K562 (cell line): ENCODE data around the gene ACSF3. TPM values are rescaled to one million over a fixed set of nuclear protein-coding genes. Genes with fewer than 3 reads are reported as not detected.

Experiments used
- ATAC-seq: fragments of 200-7000 bp; cut with Tn5 transposase; 3 replicates; pipeline ENCODE4 v1.9.1; 2020; ENCODE audit warnings: moderate library complexity
- BruUV-seq: library from RNA; stranded (reverse); fragments of 400-500 nt; replicated peaks from 2 replicates; lab custom pipeline; 2021; lab: Mats Ljungman, UMichigan
- CTCF ChIA-PET: fragments of 300-600 bp; formaldehyde crosslinking; extraction: SDS; loops from one replicate; lab custom pipeline; 2021; ENCODE audit warnings: low intra/inter-chr PET ratio; lab: Yijun Ruan, JAX
- POLR2A ChIA-PET: fragments of 300-600, 350-650 bp; sonication (Branson Sonifier 250); formaldehyde crosslinking; extraction: SDS; loops from one replicate; lab custom pipeline; 2021; ENCODE audit warnings: antibody characterized with exemption, inconsistent platforms; lab: Yijun Ruan, JAX
- DNase-seq, 4 experiments: peaks; one replicate each; pipeline versions ENCODE4 v3.0.0 to v3.0.0-alpha.2; 2011 to 2018; ENCODE audit warnings: low spot score in 3 of 4, mixed read lengths in 3 of 4; ENCODE audit errors: extremely low read depth in 1 of 4
- FAIRE-seq: peaks from 2 replicates; lab custom pipeline; 2011; peaks lifted over from hg19 to GRCh38; lab: Jason Lieb, UNC
- H2AFZ ChIP-seq: 2 replicates; pipeline ENCODE4 v1.6.0; 2011; ENCODE audit warnings: low read depth, low read length, control low read depth, inconsistent platforms
- H3K27ac ChIP-seq: fragments of 200-600 bp; 3 replicates; pipeline ENCODE4 v1.8.0; 2011; ENCODE audit warnings: low read depth, mild to moderate bottlenecking, control low read depth, inconsistent platforms, low read length, moderate library complexity, mixed read lengths; ENCODE audit errors: extremely low read depth
- H3K27me3 ChIP-seq, 2 experiments: fragments of 300-600 bp in 1 of 2; 2 replicates in 1 of 2; 3 replicates in 1 of 2; pipeline versions ENCODE4 v1.6.0 to v1.8.0; 2011; ENCODE audit warnings: inconsistent platforms in 2 of 2, low read length in 2 of 2, mild to moderate bottlenecking in 1 of 2, mixed read lengths in 1 of 2, moderate library complexity in 1 of 2; ENCODE audit not compliant: control insufficient read depth in 2 of 2, insufficient read depth in 2 of 2
- H3K36me3 ChIP-seq: fragments of 300-600 bp; 3 replicates; pipeline ENCODE4 v1.8.0; 2011; ENCODE audit warnings: mild to moderate bottlenecking, low read length, inconsistent platforms; ENCODE audit not compliant: control insufficient read depth, insufficient read depth
- H3K4me1 ChIP-seq, 2 experiments: fragments of 200-600 bp in 1 of 2; replicated peaks in 1 of 2; 2 replicates in 1 of 2; 3 replicates in 1 of 2; pipeline versions ENCODE4 v1.5.1 to v1.8.0; 2011; ENCODE audit warnings: inconsistent platforms in 2 of 2, low read length in 2 of 2, mild to moderate bottlenecking in 1 of 2, mixed read lengths in 1 of 2, moderate library complexity in 1 of 2; ENCODE audit not compliant: control insufficient read depth in 2 of 2, insufficient read depth in 2 of 2
- H3K4me2 ChIP-seq: 2 replicates; pipeline ENCODE4 v1.6.1; 2011; ENCODE audit warnings: low read length, control low read depth, inconsistent platforms, mixed read lengths; ENCODE audit not compliant: insufficient read depth
- H3K4me3 ChIP-seq: fragments of 200-600 bp; sonication (generic), shearing (Covaris generic); 2 replicates; pipeline ENCODE4 v1.5.1; 2016; ENCODE audit warnings: control low read depth, inconsistent platforms
- H3K79me2 ChIP-seq: fragments of 200-600 bp; 3 replicates; pipeline ENCODE4 v1.8.0; 2011; ENCODE audit warnings: low read length, inconsistent platforms; ENCODE audit not compliant: control insufficient read depth, insufficient read depth
- H3K9ac ChIP-seq, 2 experiments: 2 replicates each; pipeline versions ENCODE4 v1.6.0 to v1.6.1; 2011; ENCODE audit warnings: low read depth in 2 of 2, low read length in 2 of 2, control low read depth in 1 of 2, inconsistent platforms in 1 of 2, mild to moderate bottlenecking in 1 of 2, mixed read lengths in 1 of 2; ENCODE audit not compliant: insufficient read depth in 1 of 2
- H3K9me1 ChIP-seq: one replicate; pipeline ENCODE4 v1.6.0; 2011; ENCODE audit warnings: inconsistent platforms, mild to moderate bottlenecking, low read length, moderate library complexity; ENCODE audit not compliant: control insufficient read depth, insufficient read depth
- H3K9me3 ChIP-seq: replicated peaks from 2 replicates; pipeline ENCODE4 v1.5.1; 2011; ENCODE audit warnings: low read depth, low read length, inconsistent platforms; ENCODE audit not compliant: control insufficient read depth, insufficient read depth
- H4K20me1 ChIP-seq: replicated peaks from 2 replicates; pipeline ENCODE4 v1.6.1; 2011; ENCODE audit warnings: low read length, inconsistent platforms, mixed read lengths; ENCODE audit not compliant: control insufficient read depth, insufficient read depth
- CREBBP ChIP-seq: IDR thresholded peaks from one replicate; pipeline ENCODE4 v1.6.1; 2012; ENCODE audit warnings: low read depth, mild to moderate bottlenecking, control low read depth, inconsistent platforms, low read length
- HNRNPUL1 ChIP-seq: fragments of 200-400 bp; formaldehyde crosslinking; IDR thresholded peaks from 2 replicates; pipeline ENCODE4 v1.6.1; 2017; ENCODE audit warnings: low read length
- MAFK ChIP-seq: IDR thresholded peaks from 2 replicates; pipeline ENCODE4 v1.6.1; 2011; ENCODE audit warnings: low read length, improper control_type of control experiment
- NR2C1 ChIP-seq, 2 experiments: fragments of 450-650 bp; IDR thresholded peaks; 2 replicates each; pipeline ENCODE4 v1.6.1; 2017; ENCODE audit warnings: mild to moderate bottlenecking in 2 of 2, antibody characterized with exemption in 1 of 2, inconsistent platforms in 1 of 2, missing compliant biosample characterization in 1 of 2, missing genetic modification characterization in 1 of 2
- RB1 ChIP-seq: fragments of 450-650 bp; IDR thresholded peaks from 2 replicates; pipeline ENCODE4 v1.6.1; 2017; ENCODE audit warnings: low read depth, mild to moderate bottlenecking
- RFX1 ChIP-seq: fragments of 450-650 bp; IDR thresholded peaks from 2 replicates; pipeline ENCODE4 v1.6.1; 2016; ENCODE audit warnings: mild to moderate bottlenecking, moderate library complexity
- SETDB1 ChIP-seq: IDR thresholded peaks from one replicate; pipeline ENCODE4 v1.6.1; 2012; ENCODE audit warnings: low read length, control low read depth, inconsistent platforms
- SMAD3 ChIP-seq: fragments of 450-650 bp; formaldehyde crosslinking; conservative IDR thresholded peaks from 2 replicates; pipeline ENCODE4 v1.4.0; 2020; ENCODE audit warnings: mild to moderate bottlenecking
- SREBF1 ChIP-seq: fragments of 150-350 bp; IDR thresholded peaks from 2 replicates; pipeline ENCODE4 v1.6.1; 2014; ENCODE audit warnings: antibody characterized with exemption, low read depth, low read length, borderline replicate concordance
- ZNF311 ChIP-seq: fragments of 250-450 bp; sonication (Bioruptor Pico); IDR thresholded peaks from 2 replicates; pipeline ENCODE4 v1.4.0; 2020; ENCODE audit warnings: mild to moderate bottlenecking, moderate library complexity
- ZNF436 ChIP-seq: fragments of 250-450, 450-650 bp; sonication (Bioruptor Pico); formaldehyde crosslinking; IDR thresholded peaks from 2 replicates; pipeline ENCODE4 v1.7.0; 2020; ENCODE audit warnings: mild to moderate bottlenecking
- WGBS: fragments of 100-300 bp; shearing (Covaris generic); methylation state at CpG from one replicate; pipeline ENCODE4 v1.1.6; 2016; ENCODE audit warnings: low coverage, mixed read lengths; ENCODE audit not compliant: insufficient coverage; ENCODE audit errors: missing lambda C conversion rate; 5-methylcytosine and 5-hydroxymethylcytosine counted together
- in situ Hi-C: fragments of 300-500 bp; cut with MboI; formaldehyde crosslinking; loops from 4 replicates; pipeline ENCODE4 v1.15.0; 2018; ENCODE audit warnings: inconsistent platforms, mixed read lengths
- intact Hi-C: fragments of 100-400 bp; cut with micrococcal nuclease; formaldehyde crosslinking; loops from 2 replicates; pipeline ENCODE4 v1.14.2; 2022
- polyA plus RNA-seq, 8 experiments: library from polyadenylated mRNA; depleted of rRNA in 4 of 8; stranded (reverse) in 5 of 8; unstranded in 3 of 8; fragments of >200 nt; fragmentation: Nextera tagmentation in 2 of 8; fragmentation: Illumina TruSeq in 1 of 8; extraction: Ambion mirVana in 2 of 8; extraction: Trizol in 1 of 8; gene quantifications; 2 replicates each; pipeline versions ENCODE4 v1.2.1 to v1.2.3, GENCODE V29; 2011 to 2014; ENCODE audit warnings: inconsistent platforms in 1 of 8, missing spikeins in 1 of 8
- total RNA-seq, 7 experiments: library from RNA; depleted of rRNA in 6 of 7; stranded (reverse); fragments of >200 nt in 6 of 7; fragmentation: Illumina TruSeq in 2 of 7; extraction: Trizol in 2 of 7; gene quantifications; 2 replicates each; pipeline versions ENCODE4 v1.2.1 to v1.2.3, GENCODE V29; 2011 to 2021; ENCODE audit warnings: low replicate concordance in 1 of 7
- TF ChIP-seq, protein P1 (sequence below): fragments of 450-650 bp; formaldehyde crosslinking; IDR thresholded peaks from 2 replicates; pipeline ENCODE4 v1.4.0; 2020; ENCODE audit warnings: mild to moderate bottlenecking
- TF ChIP-seq, protein P2 (sequence below): sonication (generic); formaldehyde crosslinking; IDR thresholded peaks from 2 replicates; pipeline ENCODE4 v1.8.0; 2023; ENCODE audit warnings: mild to moderate bottlenecking, missing genetic modification reagents

ACSF3 gene
- total and polyA plus RNA-seq, 9 of the 15 experiments (the other 6 are each of a cell fraction or from before 2014, with no cell fraction given): 0.77 to 32.8 (median 14.7) TPM

DNA sequence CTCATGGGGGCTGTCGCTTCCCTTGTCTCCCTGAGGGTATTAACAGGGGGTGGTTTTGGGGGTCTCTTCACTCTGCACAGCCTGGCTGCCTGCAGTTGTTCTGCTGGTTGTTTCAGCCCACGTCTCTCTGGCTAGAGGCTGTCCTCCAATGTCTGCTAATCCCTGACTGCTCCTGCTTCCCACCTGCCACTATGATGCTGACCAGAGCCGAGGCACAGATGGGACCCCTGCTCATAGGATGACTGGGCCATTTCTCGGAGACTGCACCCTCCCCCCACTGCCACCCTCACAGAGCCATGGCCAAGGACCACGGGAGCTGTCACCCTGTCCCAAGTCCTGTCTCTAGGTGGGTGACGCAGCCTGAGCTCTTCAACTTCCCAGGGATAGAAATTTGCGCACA lies 1.6 kb upstream of the ACSF3 start:
- Histone ChIP-seq H3K36me3 (peaks cover 14% of the 10 kb centered on the region; the same call in 2 of the 3 replicates), H4K20me1 (no peaks in the 10 kb centered on the region), H3K4me2 (no peak overlapping the region), H3K79me2 (peaks cover 32% of the 10 kb centered on the region), H3K9me3 (no peaks in the 10 kb centered on the region), H3K4me3 (no peak overlapping the region)
- FAIRE-seq: no peak
- intact Hi-C loops: loop anchor here (5.0 kb wide), 1 partner anchor 100 kb away; no protein-coding TSS in a partner anchor
- TF ChIP-seq SMAD3 (CRISPR knock-in tag): no peak
- TF ChIP-seq, protein P1, sequence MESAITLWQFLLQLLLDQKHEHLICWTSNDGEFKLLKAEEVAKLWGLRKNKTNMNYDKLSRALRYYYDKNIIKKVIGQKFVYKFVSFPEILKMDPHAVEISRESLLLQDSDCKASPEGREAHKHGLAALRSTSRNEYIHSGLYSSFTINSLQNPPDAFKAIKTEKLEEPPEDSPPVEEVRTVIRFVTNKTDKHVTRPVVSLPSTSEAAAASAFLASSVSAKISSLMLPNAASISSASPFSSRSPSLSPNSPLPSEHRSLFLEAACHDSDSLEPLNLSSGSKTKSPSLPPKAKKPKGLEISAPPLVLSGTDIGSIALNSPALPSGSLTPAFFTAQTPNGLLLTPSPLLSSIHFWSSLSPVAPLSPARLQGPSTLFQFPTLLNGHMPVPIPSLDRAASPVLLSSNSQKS: no peak
- no peak for TF ChIP-seq RB1
- TF ChIP-seq MAFK: no peak
- TF ChIP-seq, protein P2, sequence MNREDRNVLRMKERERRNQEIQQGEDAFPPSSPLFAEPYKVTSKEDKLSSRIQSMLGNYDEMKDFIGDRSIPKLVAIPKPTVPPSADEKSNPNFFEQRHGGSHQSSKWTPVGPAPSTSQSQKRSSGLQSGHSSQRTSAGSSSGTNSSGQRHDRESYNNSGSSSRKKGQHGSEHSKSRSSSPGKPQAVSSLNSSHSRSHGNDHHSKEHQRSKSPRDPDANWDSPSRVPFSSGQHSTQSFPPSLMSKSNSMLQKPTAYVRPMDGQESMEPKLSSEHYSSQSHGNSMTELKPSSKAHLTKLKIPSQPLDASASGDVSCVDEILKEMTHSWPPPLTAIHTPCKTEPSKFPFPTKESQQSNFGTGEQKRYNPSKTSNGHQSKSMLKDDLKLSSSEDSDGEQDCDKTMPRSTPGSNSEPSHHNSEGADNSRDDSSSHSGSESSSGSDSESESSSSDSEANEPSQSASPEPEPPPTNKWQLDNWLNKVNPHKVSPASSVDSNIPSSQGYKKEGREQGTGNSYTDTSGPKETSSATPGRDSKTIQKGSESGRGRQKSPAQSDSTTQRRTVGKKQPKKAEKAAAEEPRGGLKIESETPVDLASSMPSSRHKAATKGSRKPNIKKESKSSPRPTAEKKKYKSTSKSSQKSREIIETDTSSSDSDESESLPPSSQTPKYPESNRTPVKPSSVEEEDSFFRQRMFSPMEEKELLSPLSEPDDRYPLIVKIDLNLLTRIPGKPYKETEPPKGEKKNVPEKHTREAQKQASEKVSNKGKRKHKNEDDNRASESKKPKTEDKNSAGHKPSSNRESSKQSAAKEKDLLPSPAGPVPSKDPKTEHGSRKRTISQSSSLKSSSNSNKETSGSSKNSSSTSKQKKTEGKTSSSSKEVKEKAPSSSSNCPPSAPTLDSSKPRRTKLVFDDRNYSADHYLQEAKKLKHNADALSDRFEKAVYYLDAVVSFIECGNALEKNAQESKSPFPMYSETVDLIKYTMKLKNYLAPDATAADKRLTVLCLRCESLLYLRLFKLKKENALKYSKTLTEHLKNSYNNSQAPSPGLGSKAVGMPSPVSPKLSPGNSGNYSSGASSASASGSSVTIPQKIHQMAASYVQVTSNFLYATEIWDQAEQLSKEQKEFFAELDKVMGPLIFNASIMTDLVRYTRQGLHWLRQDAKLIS: no peak
- TF ChIP-seq HNRNPUL1: no peak
- TF ChIP-seq SETDB1: no peak
- TF ChIP-seq CREBBP: no peak
- TF ChIP-seq RFX1: no peak
- no peak for TF ChIP-seq ZNF311
- no peak for TF ChIP-seq SREBF1
- TF ChIP-seq ZNF436: no peak
- no peak for TF ChIP-seq NR2C1 (IDR thresholded peaks at IDR 0.05)
- TF ChIP-seq NR2C1 (tag; IDR thresholded peaks at IDR 0.05): no peak
- TF ChIP-seq, all 486 proteins: peak for 0
- ChIA-PET CTCF (no interaction called here), POLR2A (interaction anchor here (0.6 to 0.7 kb wide), 2 partner anchors 566 to 1216 kb away, joined by 3 to 5 read pairs; partner anchors contain the start of genes CHMP1A and SPATA33)
- DNase-seq (no peak), ATAC-seq (no peak)
- H3K27me3 ChIP-seq: peaks cover 16 to 31% of the 10 kb centered on the region in 2 experiments; a peak in 4 of 5 replicates
- in situ Hi-C loops: no loop called here
- WGBS: 40% methylated on average over 6 of the region's 7 CpGs
- H2AFZ ChIP-seq: no peak overlapping the region
- BruUV-seq: no TSS peak
- no peak overlapping the region for H3K9ac ChIP-seq
- no peaks in the 10 kb centered on the region for H3K9me1 ChIP-seq
- H3K27ac ChIP-seq: no peak overlapping the region
- H3K4me1 ChIP-seq: peaks cover 13 to 71% of the 10 kb centered on the region in 2 experiments; a peak in 4 of 5 replicates
